WERI-Rb-1 (cell line): Measurements from ENCODE around the gene LKAAEAR1.

ENCODE experiments used
- DNase-seq: peaks from one replicate; pipeline ENCODE4 v3.0.0-alpha.2; 2020
- H3K27ac ChIP-seq: fragments of 250-450 bp; sonication (Bioruptor Pico); 2 replicates; pipeline ENCODE4 v1.5.1; 2020; ENCODE audit warnings: mild to moderate bottlenecking, moderate library complexity
- H3K27me3 ChIP-seq: fragments of 250-450 bp; sonication (Bioruptor Pico); 2 replicates; pipeline ENCODE4 v1.5.1; 2021; ENCODE audit warnings: mild to moderate bottlenecking, low read depth, moderate library complexity; ENCODE audit not compliant: insufficient read depth, severe bottlenecking
- H3K36me3 ChIP-seq: fragments of 250-450 bp; sonication (Bioruptor Pico); 2 replicates; pipeline ENCODE4 v1.5.1; 2020; ENCODE audit warnings: mild to moderate bottlenecking, moderate library complexity
- H3K4me3 ChIP-seq: 2 replicates; pipeline ENCODE4 v1.5.1; 2011; ENCODE audit warnings: low read depth, mild to moderate bottlenecking, control low read depth, low read length
- H3K9me3 ChIP-seq: fragments of 250-450 bp; sonication (Bioruptor Pico); 2 replicates; pipeline ENCODE4 v1.5.1; 2021; ENCODE audit warnings: mild to moderate bottlenecking, moderate library complexity; ENCODE audit not compliant: severe bottlenecking
- CTCF ChIP-seq: IDR thresholded peaks from 2 replicates; pipeline ENCODE4 v1.5.1; 2011; ENCODE audit warnings: low read depth, mild to moderate bottlenecking, control low read depth, inconsistent platforms, low read length

LKAAEAR1 gene

GRCh38 chr20:64077541-64077875, 6.7 kb downstream of the LKAAEAR1 start:
- H3K36me3 ChIP-seq, result no peaks in the 10 kb centered on the region
- TF ChIP-seq CTCF, result no peak
- no peak overlapping the region for H3K4me3 ChIP-seq
- no peaks in the 10 kb centered on the region for H3K27me3 ChIP-seq
- DNase-seq, result no peak
- no peak overlapping the region for H3K27ac ChIP-seq
- no peaks in the 10 kb centered on the region for H3K9me3 ChIP-seq

- Histone ChIP-seq H3K4me3 (no peak overlapping the region), H3K27ac (no peak overlapping the region), H3K9me3 (no peaks in the 10 kb centered on the region), H3K36me3 (no peaks in the 10 kb centered on the region), H3K27me3 (no peaks in the 10 kb centered on the region)
- DNase-seq, result no peak
- no peak for TF ChIP-seq CTCF
These were observed 7.1 kb downstream of the LKAAEAR1 start for GRCh38 chr20:64077094-64077493.

- no peaks in the 10 kb centered on the region for H3K9me3 ChIP-seq
- no peak for TF ChIP-seq CTCF
- H3K27me3 ChIP-seq, result no peaks in the 10 kb centered on the region
- no peaks in the 10 kb centered on the region for H3K36me3 ChIP-seq
- H3K4me3 ChIP-seq, result no peak overlapping the region
- no peak for DNase-seq
- no peak overlapping the region for H3K27ac ChIP-seq
These were observed 7.9 kb downstream of the LKAAEAR1 start for GRCh38 chr20:64076061-64076997.

- H3K36me3 ChIP-seq, result no peaks in the 10 kb centered on the region
- no peaks in the 10 kb centered on the region for H3K27me3 ChIP-seq
- H3K4me3 ChIP-seq, result no peak overlapping the region
- no peak for TF ChIP-seq CTCF
- no peak for DNase-seq
- H3K27ac ChIP-seq, result no peak overlapping the region
- no peaks in the 10 kb centered on the region for H3K9me3 ChIP-seq
These were observed 8.6 kb downstream of the LKAAEAR1 start for GRCh38 chr20:64075556-64075955.

DNA sequence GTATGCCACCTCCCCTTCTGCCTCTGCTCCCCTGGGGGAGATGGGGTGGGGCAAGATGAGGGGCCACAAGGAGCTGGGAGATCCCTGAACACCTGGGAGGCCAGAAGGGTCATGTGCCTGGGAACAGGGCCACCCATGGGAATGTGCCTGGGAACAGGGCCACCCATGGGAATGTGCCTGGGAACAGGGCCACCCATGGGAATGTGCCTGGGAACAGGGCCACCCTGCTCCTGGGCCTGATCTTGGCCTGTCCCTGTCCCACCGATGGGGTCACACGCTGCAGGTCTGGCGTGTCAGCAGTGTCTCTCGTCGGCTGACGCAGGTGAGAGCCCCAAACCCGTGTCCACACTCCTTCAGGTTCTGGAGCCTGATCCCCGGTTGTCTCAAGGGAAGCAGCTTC, 9.2 kb downstream of the LKAAEAR1 start:
- no peak for TF ChIP-seq CTCF
- Histone ChIP-seq H3K4me3 (no peak overlapping the region), H3K27ac (no peak overlapping the region), H3K9me3 (no peaks in the 10 kb centered on the region), H3K36me3 (no peaks in the 10 kb centered on the region), H3K27me3 (no peaks in the 10 kb centered on the region)
- no peak for DNase-seq
